HS-5 (cell line): ENCODE measurements around the gene ACOX3.

ENCODE experiments used
- DNase-seq: peaks from one replicate; pipeline ENCODE4 v3.0.0-alpha.2; 2012; ENCODE audit warnings: low read depth

The ACOX3 gene

DNA sequence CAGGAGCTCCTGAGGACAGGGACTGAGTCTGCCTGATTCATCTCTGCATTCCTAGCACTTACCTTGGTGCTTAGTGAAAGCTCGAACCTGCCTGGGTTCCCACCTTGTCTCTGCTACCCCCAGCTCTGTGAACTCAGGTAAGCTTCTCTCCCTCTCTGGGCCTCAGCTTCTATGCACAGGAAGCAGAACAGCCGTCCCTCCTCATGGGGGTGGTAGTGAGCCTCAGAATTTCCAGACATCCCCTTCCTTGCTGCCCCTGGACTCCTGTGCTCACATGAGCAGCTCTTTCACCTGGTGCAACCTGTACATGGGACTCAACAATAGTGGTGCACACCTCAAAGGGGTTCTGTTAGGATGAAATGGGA lies 120.2 kb downstream of the ACOX3 start:
- DNase-seq: no peak

DNA sequence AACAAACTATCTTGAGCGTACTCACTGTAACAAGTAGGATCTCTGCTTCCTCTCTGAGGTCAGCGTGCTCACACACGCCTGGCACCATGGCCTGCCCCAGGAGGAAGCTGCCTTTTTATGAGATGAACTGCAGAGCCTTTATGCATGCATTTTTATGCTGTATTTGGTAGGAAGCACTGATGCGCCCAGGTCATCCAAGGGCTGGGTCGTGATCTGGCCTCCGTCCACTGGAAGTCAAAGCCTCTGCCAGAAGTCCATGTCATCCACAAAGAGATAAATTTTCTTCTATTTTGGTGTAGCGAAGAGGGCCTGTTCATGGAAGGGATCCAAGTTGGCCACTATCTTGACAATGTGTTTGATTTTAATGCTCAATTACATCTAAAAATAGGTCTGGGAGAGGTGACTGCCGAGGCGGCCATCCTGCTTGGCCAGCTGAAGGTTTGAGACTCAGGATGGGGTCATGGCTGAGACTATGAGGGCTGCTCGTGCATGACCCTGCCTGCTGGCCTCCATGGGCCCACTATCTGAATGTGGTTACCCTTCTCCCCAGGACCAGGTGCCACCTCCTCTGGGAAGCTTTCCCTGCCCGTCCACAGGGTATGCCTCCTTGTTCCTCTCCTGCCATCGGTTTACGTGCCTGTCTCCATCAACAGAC lies 120.7 kb downstream of the ACOX3 start:
- no peak for DNase-seq

DNA sequence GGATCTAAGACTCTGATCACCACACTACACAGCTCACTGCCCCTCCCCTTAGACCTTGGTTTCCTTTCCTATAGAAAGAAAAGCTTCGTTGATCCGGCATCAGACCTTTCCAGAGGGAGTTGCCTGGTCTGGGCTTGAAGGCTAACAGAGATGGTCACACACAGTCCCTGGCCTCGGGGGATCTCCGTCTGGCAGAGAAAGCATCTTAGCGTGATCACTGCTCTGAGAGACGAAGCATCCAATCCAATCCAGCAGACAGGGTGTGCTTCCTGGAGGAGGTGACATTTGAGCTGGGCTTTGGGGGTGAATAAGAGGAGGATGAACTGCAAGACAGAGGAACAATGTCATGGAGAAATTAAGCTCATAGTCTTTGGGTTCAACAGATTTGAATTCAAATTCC lies 121.5 kb downstream of the ACOX3 start:
- no peak for DNase-seq

DNA sequence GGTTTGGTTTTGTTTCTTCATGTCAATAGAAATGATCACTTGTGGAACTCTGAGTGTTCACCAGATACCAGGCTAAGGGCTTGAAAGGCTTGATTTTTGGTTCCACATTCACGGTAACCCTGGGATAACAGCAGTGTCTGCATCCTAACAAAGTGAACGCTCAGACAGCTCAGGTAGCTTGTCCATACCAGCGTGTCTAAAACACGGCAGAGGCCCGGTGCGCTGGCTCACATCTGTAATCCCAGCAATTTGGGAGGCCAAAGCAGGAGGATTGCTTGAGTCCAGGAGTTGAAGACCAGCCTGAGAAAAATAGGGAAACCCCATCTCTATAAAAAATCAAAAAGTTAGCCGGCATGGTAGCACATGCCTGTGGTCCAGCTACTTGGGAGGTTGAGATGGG lies 122.0 kb downstream of the ACOX3 start:
- no peak for DNase-seq

DNA sequence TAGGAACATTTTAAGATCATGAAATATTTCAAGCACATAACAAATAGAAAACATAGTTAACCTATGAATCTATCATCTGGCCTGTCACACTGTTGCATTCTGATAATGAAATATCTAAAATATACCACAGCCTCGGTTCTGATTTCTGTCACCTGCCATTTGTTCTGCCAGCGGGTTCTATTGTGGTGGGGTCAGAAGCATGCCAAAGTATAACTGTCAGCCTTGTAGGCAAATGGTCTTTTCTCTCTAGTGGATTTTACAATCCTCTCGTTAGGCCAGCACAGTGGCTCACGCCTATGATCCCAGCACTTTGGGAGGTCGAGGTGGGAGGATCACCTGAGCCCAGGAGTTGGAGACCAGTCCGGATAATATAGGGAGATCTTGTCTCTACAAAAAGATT lies 123.0 kb downstream of the ACOX3 start:
- no peak for DNase-seq

DNA sequence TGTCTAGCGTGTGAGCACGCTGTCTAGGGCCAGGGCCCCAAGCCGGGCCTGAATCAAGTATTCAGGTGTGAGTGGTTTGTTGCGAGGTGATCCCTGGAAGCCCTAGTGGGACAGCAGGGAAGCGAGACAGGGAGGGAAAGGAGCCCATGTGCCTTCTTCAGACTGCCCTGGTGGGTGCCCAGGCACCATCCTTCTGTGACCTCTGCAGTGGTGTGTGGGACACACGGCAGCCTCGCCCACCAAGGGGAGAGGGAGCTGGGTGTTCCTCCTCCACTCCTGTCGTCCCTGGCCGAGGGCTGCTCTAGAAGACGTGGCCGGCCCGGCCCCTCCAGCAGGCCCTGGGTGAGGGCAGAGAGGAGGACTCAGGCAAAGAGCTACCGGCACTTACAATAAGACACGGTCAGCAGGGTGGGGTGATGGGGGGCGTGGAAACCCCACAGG lies 123.6 kb downstream of the ACOX3 start:
- DNase-seq: no peak
